Keratinocyte (primary cell): ENCODE results near the gene MOB4. TPM values are rescaled to one million over a fixed set of nuclear protein-coding genes. Genes with fewer than 3 reads are reported as not detected.

Experiments
- DNase-seq: peaks from one replicate; pipeline ENCODE4 v3.0.0-alpha.2; 2011; ENCODE audit warnings: low read depth, missing footprints, low spot score
- FAIRE-seq: peaks from 2 replicates; lab custom pipeline; 2011; peaks lifted over from hg19 to GRCh38; lab: Jason Lieb, UNC
- H2AFZ ChIP-seq: 2 replicates; pipeline ENCODE4 v1.6.0; 2012; ENCODE audit warnings: low read length, control low read depth, inconsistent platforms; ENCODE audit not compliant: control insufficient read depth
- H3K27ac ChIP-seq: 2 replicates; pipeline ENCODE4 v1.5.1; 2011; ENCODE audit warnings: low read length; ENCODE audit not compliant: control insufficient read depth, insufficient read depth
- H3K27me3 ChIP-seq: 3 replicates; pipeline ENCODE4 v1.6.0; 2011; ENCODE audit warnings: low read length; ENCODE audit not compliant: control insufficient read depth, insufficient read depth; ENCODE audit errors: extremely low read depth
- H3K36me3 ChIP-seq, 2 experiments: 2 replicates in 1 of 2; 3 replicates in 1 of 2; pipeline ENCODE4 v1.5.1; 2011; ENCODE audit warnings: low read length in 2 of 2, mild to moderate bottlenecking in 1 of 2; ENCODE audit not compliant: control insufficient read depth in 2 of 2, insufficient read depth in 2 of 2; ENCODE audit errors: extremely low read depth in 1 of 2
- H3K4me1 ChIP-seq: 3 replicates; pipeline ENCODE4 v1.5.1; 2011; ENCODE audit warnings: low read length; ENCODE audit not compliant: control insufficient read depth, insufficient read depth; ENCODE audit errors: extremely low read depth
- H3K4me2 ChIP-seq: 3 replicates; pipeline ENCODE4 v1.6.0; 2011; ENCODE audit warnings: low read depth, low read length; ENCODE audit not compliant: control insufficient read depth, insufficient read depth; ENCODE audit errors: extremely low read depth
- H3K4me3 ChIP-seq, 3 experiments: fragments of 200-600 bp in 1 of 3; sonication (generic) in 1 of 3; 2 replicates in 2 of 3; 3 replicates in 1 of 3; pipeline ENCODE4 v1.5.1; 2011 to 2016; ENCODE audit warnings: low read length in 3 of 3, mild to moderate bottlenecking in 3 of 3, control low read depth in 2 of 3, inconsistent platforms in 1 of 3, low read depth in 1 of 3, mixed read lengths in 1 of 3, mixed run types in 1 of 3, moderate library complexity in 1 of 3; ENCODE audit not compliant: control insufficient read depth in 2 of 3, insufficient read depth in 2 of 3; ENCODE audit errors: extremely low read depth in 1 of 3
- H3K79me2 ChIP-seq: 2 replicates; pipeline ENCODE4 v1.6.0; 2012; ENCODE audit warnings: low read length; ENCODE audit not compliant: control insufficient read depth, insufficient read depth
- H3K9ac ChIP-seq: 3 replicates; pipeline ENCODE4 v1.6.0; 2011; ENCODE audit warnings: low read length; ENCODE audit not compliant: control insufficient read depth, insufficient read depth; ENCODE audit errors: extremely low read depth
- H3K9me1 ChIP-seq: 3 replicates; pipeline ENCODE4 v1.6.0; 2011; ENCODE audit warnings: low read length; ENCODE audit not compliant: control insufficient read depth, insufficient read depth; ENCODE audit errors: extremely low read depth
- H3K9me3 ChIP-seq: 2 replicates; pipeline ENCODE4 v1.5.1; 2012; ENCODE audit warnings: low read depth, low read length; ENCODE audit not compliant: control insufficient read depth
- H4K20me1 ChIP-seq: 3 replicates; pipeline ENCODE4 v1.6.0; 2011; ENCODE audit warnings: low read length; ENCODE audit not compliant: control insufficient read depth, insufficient read depth; ENCODE audit errors: extremely low read depth
- CTCF ChIP-seq, 3 experiments: IDR thresholded peaks in 1 of 3; conservative IDR thresholded peaks in 1 of 3; optimal IDR thresholded peaks in 1 of 3; 2 replicates in 2 of 3; 3 replicates in 1 of 3; pipeline versions ENCODE3 to v1.5.1; 2011; ENCODE audit warnings: low read length in 3 of 3, mild to moderate bottlenecking in 3 of 3, moderate library complexity in 2 of 3, control low read depth in 1 of 3, inconsistent platforms in 1 of 3; ENCODE audit not compliant: insufficient read depth in 2 of 3; ENCODE audit errors: extremely low read depth in 1 of 3
- EZH2 ChIP-seq: IDR thresholded peaks from one replicate; pipeline ENCODE4 v1.6.1; 2012; ENCODE audit warnings: inconsistent platforms, mild to moderate bottlenecking, low read length, moderate library complexity
- dilution Hi-C: fragments of 300-500 bp; cut with MboI; formaldehyde crosslinking; loops from one replicate; pipeline ENCODE4 v1.7.0; 2020; ENCODE audit warnings: low sequenced_read_pairs; ENCODE audit not compliant: extremely low pct_ligation_motif_present
- polyA plus RNA-seq, 5 experiments: library from polyadenylated mRNA; depleted of rRNA in 3 of 5; stranded (reverse) in 3 of 5; stranded (forward) in 1 of 5; unstranded in 1 of 5; fragments of >200 nt; gene quantifications; 1 replicate in 1 of 5; 2 replicates in 3 of 5; 3 replicates in 1 of 5; pipeline versions ENCODE4 v1.2.1 to v1.2.3, GENCODE V29; 2011 to 2012; ENCODE audit warnings: missing spikeins in 2 of 5, low read depth in 1 of 5, low replicate concordance in 1 of 5

MOB4 gene
- polyA plus RNA-seq, 1 donor (not counting 4 experiments of a cell fraction or from before 2014, with no cell fraction given): 53.6 TPM

- Histone ChIP-seq H3K27ac (no peak overlapping the region), H3K9ac (no peak overlapping the region), H3K9me3 (no peaks in the 10 kb centered on the region), H3K9me1 (no peaks in the 10 kb centered on the region), H4K20me1 (no peaks in the 10 kb centered on the region), H3K4me1 (peaks cover 5% of the 10 kb centered on the region), H3K79me2 (no peaks in the 10 kb centered on the region), H2AFZ (peak overlapping the region; percentile 90), H3K36me3 (no peaks in the 10 kb centered on the region), H3K4me2 (peak overlapping the region; percentile 75), H3K27me3 (no peaks in the 10 kb centered on the region), H3K4me3 (peak overlapping the region in 1 of 3 experiments; percentile 42)
- DNase-seq (no peak), FAIRE-seq (peak; percentile 48)
- TF ChIP-seq CTCF (optimal IDR thresholded peaks at IDR 0.05 in 1 of 3, IDR thresholded peaks at IDR 0.05 in 1 of 3, conservative IDR thresholded peaks at IDR 0.05 in 1 of 3; ENCODE audit: extremely low read depth in 1 of 3, insufficient read depth in 2 of 3, low read length in 3 of 3) (peak; percentile 52 to 56 (median 52)), EZH2 (no peak)
- dilution Hi-C loops: no loop called here
Observed at GRCh38 chr2:197599285-197599965, 83.6 kb downstream of the MOB4 start.

- no peak overlapping the region for H3K9ac ChIP-seq
- H3K4me1 ChIP-seq: peaks cover 5% of the 10 kb centered on the region
- dilution Hi-C loops: no loop called here
- H3K27me3 ChIP-seq: no peaks in the 10 kb centered on the region
- H3K9me1 ChIP-seq: no peaks in the 10 kb centered on the region
- no peak for DNase-seq
- no peaks in the 10 kb centered on the region for H4K20me1 ChIP-seq
- no peak overlapping the region for H3K27ac ChIP-seq
- TF ChIP-seq CTCF (optimal IDR thresholded peaks at IDR 0.05 in 1 of 3, IDR thresholded peaks at IDR 0.05 in 1 of 3, conservative IDR thresholded peaks at IDR 0.05 in 1 of 3; ENCODE audit: extremely low read depth in 1 of 3, insufficient read depth in 2 of 3, low read length in 3 of 3): no peak
- no peak for TF ChIP-seq EZH2
- no peaks in the 10 kb centered on the region for H3K79me2 ChIP-seq
- FAIRE-seq: no peak
- H3K4me3 ChIP-seq: no peak overlapping the region
- no peaks in the 10 kb centered on the region for H3K9me3 ChIP-seq
- no peaks in the 10 kb centered on the region for H3K36me3 ChIP-seq
- H3K4me2 ChIP-seq: no peak overlapping the region
- H2AFZ ChIP-seq: no peak overlapping the region
Observed at GRCh38 chr2:197600306-197600705, 84.4 kb downstream of the MOB4 start.
